ENCODE measurements around the gene TBC1D2.

- TF ChIP-seq CTCF (IDR thresholded peaks at IDR 0.05) (no peak), POLR2A (IDR thresholded peaks at IDR 0.05) (no peak)
Measured at GRCh38 chr9:98248737-98249474, 6.5 kb downstream of the TBC1D2 start.

Measured in body of pancreas (tissue), 4 donors.